NCI-H1417 treated with DMSO at 0.1 percent for 48 hours (cell line): ENCODE data around the gene TAL1.
"Not testable (repeated sequence)": the region's sequence is repeated elsewhere in the genome, so short reads cannot be mapped to it uniquely, and the experiment has no call there.

ENCODE experiments used
- DNase-seq: peaks from one replicate; lab custom pipeline; 2025; lab: John Stamatoyannopoulos, UW

The TAL1 gene

GRCh38 chr1:47212636-47213229 lies 19.3 kb downstream of the TAL1 start:
- DNase-seq, result no peak

GRCh38 chr1:47211796-47212269 lies 20.2 kb downstream of the TAL1 start:
- DNase-seq, result no peak

- no peak for DNase-seq
These were observed 21.4 kb downstream of the TAL1 start for GRCh38 chr1:47210666-47211065.

DNA sequence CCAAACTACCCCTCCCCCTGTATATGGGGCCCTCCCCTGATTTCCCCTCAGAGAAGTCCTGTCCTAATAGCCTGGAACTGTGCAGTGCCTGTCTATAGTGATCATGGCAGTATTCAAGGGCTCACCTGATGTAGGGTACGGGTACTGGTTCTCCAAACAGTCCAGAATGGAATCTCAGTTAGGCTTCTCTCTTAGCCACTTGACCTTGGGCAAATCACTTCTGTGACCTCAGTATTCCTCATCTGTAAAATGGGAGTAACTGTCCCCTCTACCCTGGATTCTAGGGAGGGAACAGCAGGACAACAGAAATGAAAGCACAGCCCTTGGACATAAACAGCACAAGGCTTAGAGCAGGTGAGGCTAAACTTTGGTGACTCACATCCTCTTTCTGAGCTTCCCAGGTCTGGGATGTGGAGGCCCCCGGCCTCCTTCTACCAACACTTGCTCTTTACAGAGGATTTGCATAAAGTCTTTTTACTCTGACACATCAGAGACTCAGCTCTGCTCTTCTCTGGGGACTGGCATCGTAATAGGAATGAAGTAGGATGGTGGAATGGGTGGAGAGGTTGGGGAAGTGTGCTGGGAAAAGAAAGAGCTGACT lies 22.2 kb downstream of the TAL1 start:
- no peak for DNase-seq

DNA sequence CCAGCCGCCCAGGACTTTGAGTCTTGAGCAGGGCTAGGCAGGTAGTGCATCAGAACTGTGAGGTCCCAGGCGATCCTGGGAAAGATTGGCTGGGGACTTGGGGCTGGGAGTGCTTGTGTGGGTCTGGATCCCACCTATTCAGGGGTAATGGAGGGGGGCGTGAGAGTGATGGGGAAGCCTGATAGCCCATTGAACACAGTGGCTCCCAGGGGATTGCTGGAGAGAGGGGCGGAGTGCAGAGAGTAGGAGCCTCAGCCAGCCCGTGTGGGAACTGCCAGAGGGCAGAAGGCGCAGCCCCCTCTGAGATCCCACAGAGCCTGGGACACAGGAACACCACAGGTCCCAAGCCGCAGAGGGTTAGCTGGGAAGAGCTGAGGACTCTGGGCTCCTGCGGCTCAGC lies 22.9 kb downstream of the TAL1 start:
- DNase-seq, result no peak

GRCh38 chr1:47208374-47208850 lies 23.6 kb downstream of the TAL1 start:
- DNase-seq, result no peak

- DNase-seq, result no peak
These were observed 24.1 kb downstream of the TAL1 start for GRCh38 chr1:47207803-47208373.

- no peak for DNase-seq
These were observed 26.1 kb downstream of the TAL1 start for GRCh38 chr1:47205918-47206317.

DNA sequence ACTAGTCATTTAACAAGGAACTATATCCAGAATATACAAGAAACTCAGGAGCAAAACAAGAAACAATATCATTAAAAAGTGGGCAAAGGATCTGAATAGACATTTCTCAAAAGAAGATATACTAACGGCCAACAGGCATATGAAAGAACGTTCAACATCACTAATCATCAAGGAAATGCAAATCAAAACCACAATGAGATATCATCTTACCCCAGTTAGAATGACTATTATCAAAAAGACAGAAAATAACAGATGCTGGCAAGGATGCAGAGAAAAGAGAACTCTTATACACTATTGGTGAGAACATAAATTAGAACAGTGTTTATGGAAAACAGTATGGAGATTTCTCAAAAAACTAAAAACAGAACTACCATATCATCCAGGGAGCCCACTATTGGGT lies 28.5 kb downstream of the TAL1 start:
- not testable (repeated sequence) for DNase-seq

DNA sequence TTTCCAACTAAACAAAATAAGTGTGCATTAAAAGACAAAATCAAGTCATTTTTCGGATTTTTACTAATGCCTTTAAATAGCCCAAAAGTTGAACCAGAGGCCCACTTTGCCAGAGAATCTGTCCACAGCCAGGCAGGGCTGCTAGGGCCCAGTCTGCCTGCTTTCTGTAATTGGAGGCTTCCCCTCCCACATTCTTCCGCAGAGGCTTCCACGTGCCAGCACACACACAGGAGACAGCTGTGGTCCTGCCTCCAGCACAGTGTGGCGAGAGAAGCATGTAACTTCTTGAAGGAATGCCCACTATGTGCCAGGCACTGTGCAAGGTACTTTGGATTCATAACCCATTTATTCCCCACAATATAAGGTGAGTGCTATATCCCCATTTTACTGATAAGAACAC lies 30.8 kb downstream of the TAL1 start:
- DNase-seq, result no peak

DNA sequence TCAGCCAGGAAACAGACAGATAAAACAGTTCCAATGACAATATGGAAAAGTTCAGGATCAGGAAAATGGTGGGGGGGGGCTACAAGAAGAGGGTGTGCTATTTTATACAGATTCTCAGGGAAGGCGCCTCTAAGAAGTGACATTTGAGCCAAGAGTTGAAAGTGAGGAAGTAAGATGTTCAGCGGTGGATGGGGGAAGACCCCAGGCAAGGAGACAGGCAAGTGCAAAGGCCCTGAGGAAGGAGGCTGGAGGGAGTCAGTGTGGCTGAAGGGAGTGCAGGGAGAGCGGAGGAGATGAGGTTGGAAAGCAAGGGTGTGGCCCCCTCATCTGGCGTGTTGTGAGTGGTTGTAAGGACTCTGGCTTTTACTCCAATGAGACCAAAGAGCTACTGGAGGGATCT lies 33.8 kb downstream of the TAL1 start:
- no peak for DNase-seq

GRCh38 chr1:47196622-47197021 lies 35.4 kb downstream of the TAL1 start:
- no peak for DNase-seq

DNA sequence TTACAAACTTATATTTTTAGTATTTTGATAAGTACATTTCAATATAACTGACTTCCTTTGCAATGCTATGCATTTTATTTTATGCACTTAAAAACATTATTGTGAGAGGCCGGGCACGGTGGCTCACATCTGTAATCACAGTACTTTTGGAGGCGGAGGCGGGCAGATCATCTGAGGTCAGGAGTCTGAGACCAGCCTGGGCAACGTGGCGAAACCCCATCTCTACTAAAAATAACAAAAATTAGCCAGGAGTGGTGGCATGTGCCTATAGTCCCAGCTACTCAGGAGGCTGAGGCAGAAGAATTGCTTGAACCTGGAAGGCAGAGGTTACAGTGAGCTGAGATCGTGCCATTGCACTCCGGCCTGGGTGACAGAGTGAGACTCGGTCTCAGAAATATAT lies 36.0 kb downstream of the TAL1 start:
- not testable (repeated sequence) for DNase-seq

GRCh38 chr1:47194311-47194710 lies 37.7 kb downstream of the TAL1 start:
- DNase-seq, result no peak

DNA sequence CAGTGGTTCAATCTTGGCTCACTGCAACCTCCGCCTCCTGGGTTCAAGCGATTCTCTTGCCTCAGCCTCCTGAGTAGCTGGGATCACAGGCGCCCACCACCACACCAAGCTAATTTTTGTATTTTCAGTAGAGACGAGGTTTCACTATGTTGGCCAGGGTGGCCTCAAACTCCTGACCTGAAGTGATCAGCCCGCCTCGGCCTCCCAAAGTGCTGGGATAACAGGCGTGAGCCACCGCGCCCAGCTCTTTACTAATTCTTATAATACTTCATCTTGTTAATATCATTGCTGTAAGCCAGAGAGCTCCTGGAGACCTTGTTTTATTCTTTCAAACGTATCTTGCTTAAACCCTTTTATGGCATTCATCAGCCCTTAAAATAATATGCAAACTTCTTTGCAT lies 38.5 kb downstream of the TAL1 start:
- DNase-seq, result not testable (repeated sequence)

DNA sequence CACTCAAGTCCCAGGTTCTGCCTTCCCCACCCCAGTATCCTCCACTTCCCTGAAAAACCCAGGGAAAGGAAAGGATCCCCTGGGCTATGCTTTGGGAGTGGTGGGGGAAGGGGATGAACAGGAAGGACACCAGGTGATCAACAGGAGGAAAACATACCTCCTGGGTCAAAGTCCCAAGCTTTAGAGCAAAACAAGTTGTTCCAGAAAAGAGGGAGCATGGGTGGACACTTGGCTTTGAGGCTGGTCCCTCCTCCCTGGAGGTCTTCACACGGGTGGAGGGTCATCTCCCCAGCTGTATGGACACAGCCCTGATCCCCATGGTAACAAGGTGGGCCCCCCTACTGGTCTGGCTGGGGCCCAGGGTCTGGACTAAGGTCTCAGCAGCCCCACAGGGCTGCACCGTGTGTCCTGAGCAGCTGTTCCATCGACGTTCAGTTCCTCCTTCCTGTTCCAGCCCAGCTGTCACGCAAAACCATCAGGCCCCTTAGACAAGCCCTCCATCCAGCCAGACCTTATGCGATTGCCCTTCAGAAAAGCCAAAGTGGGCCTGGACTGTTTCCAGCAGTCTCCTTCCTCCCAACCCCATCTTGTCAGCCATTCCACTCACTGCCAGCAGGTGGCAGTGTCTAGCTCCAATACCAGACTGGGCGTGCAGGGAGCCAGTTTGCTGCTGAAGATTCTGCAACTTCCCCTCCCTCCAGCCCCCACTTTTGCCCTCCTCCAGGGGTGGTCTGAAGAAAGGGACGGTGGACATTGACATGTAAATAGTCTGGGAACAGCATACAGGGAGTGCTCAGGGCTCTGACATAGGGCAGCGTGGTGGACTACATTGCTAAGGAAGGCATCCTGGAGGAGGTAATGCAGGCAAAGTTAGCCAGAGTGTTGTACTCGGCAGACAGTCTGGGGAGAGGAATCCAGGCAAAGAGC lies 39.3 kb downstream of the TAL1 start:
- DNase-seq, result no peak

DNA sequence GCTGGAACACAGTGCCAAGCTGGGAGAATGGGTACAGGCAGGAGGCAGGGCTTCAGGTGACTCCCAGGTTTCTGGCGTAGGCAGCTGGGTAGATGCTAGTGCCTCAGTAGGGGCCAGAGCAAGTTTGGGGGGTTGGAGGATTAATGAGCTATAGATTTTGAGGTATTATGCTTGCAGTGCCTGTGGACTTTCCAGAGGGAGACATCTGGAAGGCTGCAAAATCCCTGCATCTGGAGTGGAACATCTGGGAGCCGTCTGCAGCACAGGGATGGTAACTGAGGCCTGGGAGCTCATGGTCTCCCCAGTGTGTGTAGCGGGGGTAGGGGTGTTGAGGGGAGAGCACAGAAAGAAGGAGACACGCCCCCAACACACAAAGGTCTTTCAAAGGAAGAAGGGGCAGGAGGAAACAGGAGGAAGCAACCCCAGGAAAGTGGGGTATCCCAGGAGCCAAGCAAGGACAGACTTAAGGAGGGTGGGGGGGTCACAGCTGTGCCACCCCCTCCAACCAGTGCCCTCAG lies 40.0 kb downstream of the TAL1 start:
- no peak for DNase-seq

GRCh38 chr1:47190857-47191256 lies 41.2 kb downstream of the TAL1 start:
- DNase-seq, result no peak

GRCh38 chr1:47190509-47190855 lies 41.5 kb downstream of the TAL1 start:
- no peak for DNase-seq

- DNase-seq, result no peak
These were observed 42.0 kb downstream of the TAL1 start, which contains the start of gene PDZK1IP1 for GRCh38 chr1:47189844-47190508. Gene PDZK1IP1 (minus strand): TSS chr1:47190036. CDS start chr1:47189932, 104 bp downstream.
